Umbilical cord (tissue), 2 donors: ENCODE measurements around the gene OXT. TPM values are rescaled to one million over a fixed set of nuclear protein-coding genes. Genes with fewer than 3 reads are reported as not detected.

ENCODE experiments used
- DNase-seq: peaks from one replicate; pipeline ENCODE4 v3.0.0-alpha.2; 2015; ENCODE audit warnings: low spot score
- total RNA-seq: library from RNA; depleted of rRNA; stranded (reverse); fragments of >200 nt; gene quantifications from one replicate; pipeline ENCODE4 v1.2.3, GENCODE V29; 2014; ENCODE audit warnings: low replicate concordance; ENCODE audit not compliant: insufficient read depth

The OXT gene
- total RNA-seq, 1 donor from 2014 or later, result not detected

- DNase-seq, result no peak
These were observed 38.2 kb downstream of the OXT start for GRCh38 chr20:3109350-3110302.

- no peak for DNase-seq
These were observed 40.1 kb downstream of the OXT start for GRCh38 chr20:3111507-3111906.

GRCh38 chr20:3111995-3112394 lies 40.6 kb downstream of the OXT start:
- DNase-seq, result no peak

- peak; percentile 57 for DNase-seq
These were observed 44.0 kb downstream of the OXT start for GRCh38 chr20:3115190-3116107.

GRCh38 chr20:3116341-3116740 lies 44.9 kb downstream of the OXT start:
- no peak for DNase-seq

- peak; percentile 53 for DNase-seq
These were observed 46.5 kb downstream of the OXT start for GRCh38 chr20:3117839-3118379.

- no peak for DNase-seq
These were observed 47.6 kb downstream of the OXT start for GRCh38 chr20:3119044-3119443.

- DNase-seq, result no peak
These were observed 50.0 kb downstream of the OXT start for GRCh38 chr20:3121271-3121911.

Other genes starting within 250 kb of the OXT start
- gene PCED1A, start 231.0 kb upstream of the OXT start, total RNA-seq, result 16.9 TPM
- 19.7 TPM for gene VPS16, start 230.9 kb upstream of the OXT start, total RNA-seq
- 69.1 TPM for gene PTPRA, start 198.1 kb upstream of the OXT start, total RNA-seq
- gene GNRH2, start 28.0 kb upstream of the OXT start, total RNA-seq, result not detected
- 30.6 TPM for gene MRPS26, start 25.6 kb upstream of the OXT start, total RNA-seq
- not detected for gene AVP, start 13.1 kb downstream of the OXT start, total RNA-seq
- 10.4 TPM for gene FASTKD5, start 88.2 kb downstream of the OXT start, total RNA-seq
- 4.1 TPM for gene UBOX5, start 88.2 kb downstream of the OXT start, total RNA-seq
- gene LZTS3, start 101.9 kb downstream of the OXT start, total RNA-seq, result 0.96 TPM
- 14.4 TPM for gene DDRGK1, start 133.1 kb downstream of the OXT start, total RNA-seq
- 7.2 TPM for gene ITPA, start 137.9 kb downstream of the OXT start, total RNA-seq
- not detected for gene SLC4A11, start 167.6 kb downstream of the OXT start, total RNA-seq